ENCODE data around the gene RRP7A.
"Not testable (repeated sequence)": the region's sequence is repeated elsewhere in the genome, so short reads cannot be mapped to it uniquely, and the experiment has no call there.

The RRP7A gene

GRCh38 chr22:42499773-42500160 lies 19.8 kb downstream of the RRP7A start:
- not testable (repeated sequence) for DNase-seq (ENCODE audit: low read depth)

DNA sequence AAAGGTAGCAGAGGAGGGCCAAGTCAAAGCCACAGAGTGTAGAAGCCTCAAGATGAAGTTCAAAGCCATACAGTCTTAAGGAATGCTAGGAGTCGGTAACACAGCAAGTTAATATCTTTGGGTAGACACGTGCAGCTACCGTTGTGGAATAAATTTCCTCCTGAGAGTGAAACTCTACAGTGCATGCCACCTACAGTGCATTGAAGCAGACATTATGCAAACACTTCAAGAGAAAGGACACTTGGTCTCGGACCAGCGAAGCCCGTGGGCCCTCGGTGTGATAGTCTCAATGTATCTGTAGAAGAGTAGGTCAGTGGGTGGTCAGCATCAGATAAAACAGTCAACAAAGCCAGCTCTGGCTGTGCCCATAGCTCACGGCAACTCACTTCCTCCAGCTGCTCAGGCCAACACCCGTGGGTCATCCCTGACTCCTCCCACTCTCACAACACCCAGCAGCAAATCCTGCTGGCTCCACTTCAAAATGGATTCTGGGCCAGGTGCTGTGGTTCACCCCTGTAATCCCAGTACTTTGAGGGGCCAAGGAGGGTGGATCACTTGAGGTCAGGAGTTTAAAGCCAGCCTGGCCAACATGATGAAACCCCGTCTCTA lies 24.0 kb downstream of the RRP7A start:
- not testable (repeated sequence) for DNase-seq (ENCODE audit: low read depth)

DNA sequence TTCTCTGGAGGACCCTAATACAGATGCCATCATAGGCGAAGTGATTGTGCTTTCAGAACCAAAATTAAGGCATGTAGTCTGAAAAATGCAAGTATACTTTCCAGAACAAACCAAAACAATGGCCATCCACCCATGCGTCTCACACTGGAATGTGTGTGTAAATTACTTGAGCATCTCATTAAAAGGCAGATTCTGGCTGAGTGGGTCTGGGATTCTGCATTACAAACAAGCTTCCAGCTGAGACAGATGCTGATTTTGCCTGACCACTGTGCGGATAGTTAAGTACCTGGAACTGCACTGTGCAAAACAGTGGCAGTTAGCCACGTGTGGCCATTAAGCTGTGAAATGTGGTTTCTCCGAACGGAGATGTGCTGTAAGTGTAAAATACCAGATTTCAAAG lies 26.2 kb downstream of the RRP7A start:
- DNase-seq (ENCODE audit: low read depth), result no peak

- no peak for DNase-seq (ENCODE audit: low read depth)
Observed at GRCh38 chr22:42492323-42492690, 27.3 kb downstream of the RRP7A start.

DNA sequence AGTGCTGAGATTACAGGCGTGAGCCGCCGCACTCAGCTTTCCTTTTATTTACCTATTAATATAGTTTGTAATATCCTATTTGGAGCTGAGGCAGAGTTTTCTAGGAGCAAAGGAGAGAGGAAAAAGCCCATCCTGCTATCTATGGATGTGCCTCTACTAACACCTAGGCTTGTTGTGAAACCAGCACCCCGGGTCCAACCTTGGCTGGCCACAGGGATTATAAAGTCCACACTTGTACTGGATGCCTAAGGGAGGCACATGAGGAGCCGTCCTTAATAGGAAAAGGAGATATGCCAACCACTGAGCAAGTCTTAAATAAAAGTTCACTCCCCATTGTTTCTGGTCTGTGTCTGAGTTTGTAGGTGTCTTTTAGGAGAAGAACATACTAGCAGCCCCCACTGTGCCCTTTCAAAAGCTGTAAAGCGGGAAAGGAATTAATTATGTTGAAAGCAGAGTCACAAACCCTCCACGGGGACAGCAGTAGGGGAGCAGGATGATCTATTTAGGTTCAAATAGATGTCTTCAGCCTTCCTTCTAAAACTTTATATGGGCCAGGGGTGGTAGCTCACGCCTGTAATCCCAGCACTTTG lies 29.3 kb downstream of the RRP7A start:
- DNase-seq (ENCODE audit: low read depth), result no peak

DNA sequence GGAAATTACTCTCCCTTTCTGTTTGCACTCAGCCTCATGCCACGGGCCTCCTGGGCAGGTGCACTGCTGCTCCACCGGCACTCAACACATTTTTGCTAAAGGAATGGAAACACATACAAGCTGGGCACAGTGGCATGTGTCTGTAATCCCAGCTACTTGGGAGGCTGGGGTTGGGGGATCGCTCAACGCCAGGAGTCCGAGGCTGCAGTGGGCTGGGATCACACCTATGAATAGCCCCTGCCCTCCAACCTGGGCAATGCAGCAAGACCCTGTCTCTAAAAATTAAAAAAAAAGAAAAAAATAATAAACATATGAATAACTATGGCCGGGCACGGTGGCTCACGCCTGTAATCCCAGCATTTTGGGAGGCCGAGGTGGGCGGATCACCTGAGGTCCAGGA lies 30.6 kb downstream of the RRP7A start:
- DNase-seq (ENCODE audit: low read depth), result no peak

- no peak for DNase-seq (ENCODE audit: low read depth)
Observed at GRCh38 chr22:42484506-42484905, 35.1 kb downstream of the RRP7A start.

DNA sequence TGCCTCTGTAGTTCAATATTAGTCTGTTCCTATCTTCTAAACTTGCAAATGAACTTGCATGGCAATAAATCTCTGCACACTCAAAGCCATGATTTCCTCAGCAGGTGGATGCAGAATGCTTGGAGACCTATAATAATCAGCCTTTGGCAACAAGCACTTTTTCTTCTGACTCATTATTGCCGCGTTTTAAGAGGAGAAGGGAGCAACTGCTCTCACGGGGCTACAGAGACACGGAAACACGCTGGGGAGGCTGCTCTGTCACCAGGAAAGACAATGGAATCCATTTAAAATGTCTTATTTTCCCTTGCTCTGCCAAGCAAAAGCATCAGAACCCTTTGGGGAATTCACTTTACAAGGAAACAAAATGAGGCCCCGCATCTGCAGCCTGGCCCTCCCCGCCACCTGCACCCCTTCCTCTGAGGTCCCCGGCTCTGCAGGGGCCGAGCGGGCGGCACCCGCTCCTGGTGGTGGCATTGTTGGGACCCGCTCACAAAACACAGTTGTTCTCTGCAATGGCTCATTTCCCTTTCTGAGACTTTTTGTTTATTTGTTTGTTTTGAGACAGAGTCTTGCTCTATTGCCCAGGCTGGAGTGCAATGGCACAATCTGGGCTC lies 35.9 kb downstream of the RRP7A start:
- DNase-seq (ENCODE audit: low read depth), result not testable (repeated sequence)

DNA sequence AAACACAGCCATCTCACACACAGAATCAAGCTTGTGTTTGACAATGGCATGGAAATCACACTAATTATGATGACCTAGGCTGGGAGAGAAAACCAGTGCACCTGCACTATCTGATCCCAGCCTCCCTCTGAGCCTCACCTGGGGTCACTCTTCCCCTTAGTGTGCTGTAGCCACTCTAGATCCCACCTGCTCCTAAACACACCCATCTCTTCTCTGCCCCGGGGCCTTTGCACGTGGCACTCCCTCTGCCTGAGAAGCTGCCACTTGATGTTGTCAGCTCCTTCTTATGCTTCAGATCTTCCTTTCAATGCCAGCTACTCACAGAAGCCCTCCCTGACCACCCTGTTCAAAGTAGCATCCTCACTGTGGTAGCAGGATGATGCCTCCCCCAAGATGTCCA lies 44.5 kb downstream of the RRP7A start:
- no peak for DNase-seq (ENCODE audit: low read depth)

- no peak for DNase-seq (ENCODE audit: low read depth)
Observed at GRCh38 chr22:42473484-42474193, 46.0 kb downstream of the RRP7A start.

DNA sequence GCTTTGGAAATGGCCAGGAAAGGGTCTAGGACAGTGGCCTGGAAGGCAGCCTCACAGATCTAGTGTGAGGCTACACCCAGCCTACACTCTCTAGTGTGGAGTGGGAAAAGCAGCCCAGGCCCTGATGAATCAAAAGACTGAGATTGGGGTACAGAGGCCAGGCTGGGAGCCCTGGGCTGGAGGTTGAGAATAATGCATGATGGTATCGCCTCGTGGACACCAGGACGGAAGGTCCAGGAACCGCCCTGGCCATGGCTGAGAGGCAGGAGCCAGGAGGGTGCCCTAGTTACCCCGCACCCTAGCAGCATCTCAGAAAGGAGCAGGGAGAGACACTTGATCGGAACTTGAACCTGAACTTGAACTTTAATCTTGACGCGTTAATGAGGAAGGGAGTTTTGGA lies 46.9 kb downstream of the RRP7A start:
- DNase-seq (ENCODE audit: low read depth), result no peak

DNA sequence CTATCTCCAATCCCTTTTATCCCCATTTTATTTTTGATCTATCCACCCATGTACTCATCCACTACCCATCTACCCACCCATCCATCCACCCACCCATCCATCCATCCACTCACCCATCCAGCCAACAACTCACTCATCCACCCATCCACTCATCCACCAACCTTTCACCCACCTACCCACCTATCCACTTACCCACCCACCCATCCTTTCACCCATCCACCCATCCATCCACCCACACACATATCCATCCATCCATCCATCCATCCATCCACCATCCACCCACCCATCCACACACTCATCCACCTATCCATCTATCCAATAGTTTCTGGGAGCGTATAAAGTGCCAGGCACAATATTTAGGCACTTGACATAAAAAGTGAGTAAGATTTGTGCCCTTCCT lies 48.2 kb downstream of the RRP7A start:
- no peak for DNase-seq (ENCODE audit: low read depth)

DNA sequence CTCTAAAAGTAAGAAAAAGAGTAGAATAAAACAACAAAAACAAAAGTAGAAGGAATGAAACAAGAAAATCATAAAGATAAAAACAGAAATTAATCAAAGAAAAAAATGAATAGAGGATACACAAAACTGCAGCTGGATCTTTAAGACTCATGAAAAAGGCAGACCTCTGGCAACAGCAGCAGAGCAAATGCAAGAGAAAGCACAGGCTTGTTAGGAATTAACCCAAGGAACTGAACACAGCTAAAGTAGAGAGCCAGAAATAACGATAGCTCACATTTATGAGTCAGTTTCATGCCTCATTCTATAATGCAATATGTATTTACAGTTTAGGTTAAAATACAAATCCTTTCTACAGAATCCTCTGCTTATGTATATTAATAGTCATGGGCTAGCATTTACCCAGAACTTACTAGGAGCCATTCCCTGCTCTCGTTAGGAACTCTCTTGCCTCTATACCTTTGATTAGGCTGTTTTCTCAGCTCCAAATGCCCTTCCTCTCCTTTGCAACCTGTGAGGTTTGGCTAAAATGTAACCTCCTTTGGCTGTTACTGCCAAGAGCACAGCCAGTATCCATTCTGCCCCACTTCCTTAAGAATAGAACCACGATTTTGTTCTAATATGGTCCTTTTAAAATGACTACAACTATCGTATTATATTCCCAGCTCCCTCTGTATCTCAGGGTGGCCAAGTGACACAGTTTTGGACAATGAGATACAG lies 49.1 kb downstream of the RRP7A start:
- DNase-seq (ENCODE audit: low read depth), result no peak

- DNase-seq (ENCODE audit: low read depth), result no peak
Observed at GRCh38 chr22:42468841-42469240, 50.8 kb downstream of the RRP7A start.

GRCh38 chr22:42462016-42462415 lies 57.6 kb downstream of the RRP7A start:
- DNase-seq (ENCODE audit: low read depth), result no peak

GRCh38 chr22:42461511-42461910 lies 58.1 kb downstream of the RRP7A start:
- no peak for DNase-seq (ENCODE audit: low read depth)
